ENCODE data around the gene NIPSNAP3A. TPM values are rescaled to one million over a fixed set of nuclear protein-coding genes. Genes with fewer than 3 reads are reported as not detected.

NIPSNAP3A gene
- total RNA-seq, 1 experiment from 2014 or later = 13.6 TPM

DNA sequence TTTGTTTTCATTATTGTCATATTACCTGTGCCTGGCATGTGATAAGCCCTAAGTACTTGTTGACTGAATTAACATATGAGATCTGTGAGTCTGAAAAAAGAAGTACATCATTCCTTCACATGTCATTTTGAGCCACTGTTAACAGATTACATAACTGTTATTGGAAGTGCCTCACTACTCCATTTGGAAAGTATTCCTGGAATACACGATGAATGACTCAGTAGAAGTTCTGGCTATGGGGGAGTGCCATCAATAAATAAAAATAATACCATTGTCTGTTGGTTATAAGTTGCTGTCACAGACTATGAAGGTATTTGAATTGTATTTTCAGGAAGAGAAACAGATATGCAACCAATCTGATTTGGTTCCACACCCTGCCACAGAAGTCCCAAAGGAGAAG, 29.3 kb downstream of the NIPSNAP3A start:
- Histone ChIP-seq H3K36me3 (ENCODE audit: insufficient read depth, low read length, poor library complexity, severe bottlenecking) (no peaks in the 10 kb centered on the region), H3K27ac (ENCODE audit: low read depth, low read length, poor library complexity, severe bottlenecking) (no peak overlapping the region), H3K27me3 (replicated peaks; ENCODE audit: insufficient read depth, low read depth, low read length, poor library complexity) (no peaks in the 10 kb centered on the region), H3K4me3 (ENCODE audit: low read depth, low read length, poor library complexity, severe bottlenecking) (no peak overlapping the region), H3K4me1 (ENCODE audit: insufficient read depth, low read length, poor library complexity, severe bottlenecking) (no peaks in the 10 kb centered on the region), H3K9me3 (ENCODE audit: low read depth, low read length, poor library complexity, severe bottlenecking) (no peaks in the 10 kb centered on the region)
- CTCF ChIA-PET = no interaction called here
- no peak for TF ChIP-seq EZH2 (IDR thresholded peaks at IDR 0.05; ENCODE audit: borderline replicate concordance, low read depth, low read length, poor library complexity, severe bottlenecking)
- TF ChIP-seq, protein P1, sequence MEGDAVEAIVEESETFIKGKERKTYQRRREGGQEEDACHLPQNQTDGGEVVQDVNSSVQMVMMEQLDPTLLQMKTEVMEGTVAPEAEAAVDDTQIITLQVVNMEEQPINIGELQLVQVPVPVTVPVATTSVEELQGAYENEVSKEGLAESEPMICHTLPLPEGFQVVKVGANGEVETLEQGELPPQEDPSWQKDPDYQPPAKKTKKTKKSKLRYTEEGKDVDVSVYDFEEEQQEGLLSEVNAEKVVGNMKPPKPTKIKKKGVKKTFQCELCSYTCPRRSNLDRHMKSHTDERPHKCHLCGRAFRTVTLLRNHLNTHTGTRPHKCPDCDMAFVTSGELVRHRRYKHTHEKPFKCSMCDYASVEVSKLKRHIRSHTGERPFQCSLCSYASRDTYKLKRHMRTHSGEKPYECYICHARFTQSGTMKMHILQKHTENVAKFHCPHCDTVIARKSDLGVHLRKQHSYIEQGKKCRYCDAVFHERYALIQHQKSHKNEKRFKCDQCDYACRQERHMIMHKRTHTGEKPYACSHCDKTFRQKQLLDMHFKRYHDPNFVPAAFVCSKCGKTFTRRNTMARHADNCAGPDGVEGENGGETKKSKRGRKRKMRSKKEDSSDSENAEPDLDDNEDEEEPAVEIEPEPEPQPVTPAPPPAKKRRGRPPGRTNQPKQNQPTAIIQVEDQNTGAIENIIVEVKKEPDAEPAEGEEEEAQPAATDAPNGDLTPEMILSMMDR (conservative IDR thresholded peaks at IDR 0.05; ENCODE audit: low read depth, low read length) = no peak
- no peak for DNase-seq (ENCODE audit: low spot score)
- no TSS peak for BruUV-seq (replicated peaks)
- POLR2A ChIA-PET (ENCODE audit: low non-redundant PET) = no interaction called here
- intact Hi-C loops (cut with micrococcal nuclease; ENCODE audit: unreplicated experiment) = no loop called here

GRCh38 chr9:104778802-104779201, 31.3 kb downstream of the NIPSNAP3A start:
- Histone ChIP-seq H3K27ac (ENCODE audit: low read depth, low read length, poor library complexity, severe bottlenecking) (no peak overlapping the region), H3K4me3 (ENCODE audit: low read depth, low read length, poor library complexity, severe bottlenecking) (no peak overlapping the region), H3K4me1 (ENCODE audit: insufficient read depth, low read length, poor library complexity, severe bottlenecking) (no peaks in the 10 kb centered on the region), H3K36me3 (ENCODE audit: insufficient read depth, low read length, poor library complexity, severe bottlenecking) (no peaks in the 10 kb centered on the region), H3K27me3 (replicated peaks; ENCODE audit: insufficient read depth, low read depth, low read length, poor library complexity) (no peaks in the 10 kb centered on the region), H3K9me3 (ENCODE audit: low read depth, low read length, poor library complexity, severe bottlenecking) (no peaks in the 10 kb centered on the region)
- DNase-seq (ENCODE audit: low spot score) = no peak
- intact Hi-C loops (cut with micrococcal nuclease; ENCODE audit: unreplicated experiment) = no loop called here
- POLR2A ChIA-PET (ENCODE audit: low non-redundant PET) = no interaction called here
- no TSS peak for BruUV-seq (replicated peaks)
- CTCF ChIA-PET = no interaction called here
- TF ChIP-seq EZH2 (IDR thresholded peaks at IDR 0.05; ENCODE audit: borderline replicate concordance, low read depth, low read length, poor library complexity, severe bottlenecking) = no peak
- TF ChIP-seq, protein P1 (conservative IDR thresholded peaks at IDR 0.05; ENCODE audit: low read depth, low read length) = no peak

- TF ChIP-seq, protein P1 (conservative IDR thresholded peaks at IDR 0.05; ENCODE audit: low read depth, low read length) = no peak
- no peak for TF ChIP-seq EZH2 (IDR thresholded peaks at IDR 0.05; ENCODE audit: borderline replicate concordance, low read depth, low read length, poor library complexity, severe bottlenecking)
- BruUV-seq (replicated peaks) = no TSS peak
- intact Hi-C loops (cut with micrococcal nuclease; ENCODE audit: unreplicated experiment) = no loop called here
- no peak for DNase-seq (ENCODE audit: low spot score)
- ChIA-PET POLR2A (ENCODE audit: low non-redundant PET) (no interaction called here), CTCF (no interaction called here)
- H3K4me3 ChIP-seq (ENCODE audit: low read depth, low read length, poor library complexity, severe bottlenecking) = no peak overlapping the region
- no peaks in the 10 kb centered on the region for H3K36me3 ChIP-seq (ENCODE audit: insufficient read depth, low read length, poor library complexity, severe bottlenecking)
- no peaks in the 10 kb centered on the region for H3K27me3 ChIP-seq (replicated peaks; ENCODE audit: insufficient read depth, low read depth, low read length, poor library complexity)
- H3K4me1 ChIP-seq (ENCODE audit: insufficient read depth, low read length, poor library complexity, severe bottlenecking) = no peaks in the 10 kb centered on the region
- H3K27ac ChIP-seq (ENCODE audit: low read depth, low read length, poor library complexity, severe bottlenecking) = no peak overlapping the region
- H3K9me3 ChIP-seq (ENCODE audit: low read depth, low read length, poor library complexity, severe bottlenecking) = no peaks in the 10 kb centered on the region
Observed at GRCh38 chr9:104779334-104779733, 31.9 kb downstream of the NIPSNAP3A start.
